ENCODE results near the gene IGF1.

DNA sequence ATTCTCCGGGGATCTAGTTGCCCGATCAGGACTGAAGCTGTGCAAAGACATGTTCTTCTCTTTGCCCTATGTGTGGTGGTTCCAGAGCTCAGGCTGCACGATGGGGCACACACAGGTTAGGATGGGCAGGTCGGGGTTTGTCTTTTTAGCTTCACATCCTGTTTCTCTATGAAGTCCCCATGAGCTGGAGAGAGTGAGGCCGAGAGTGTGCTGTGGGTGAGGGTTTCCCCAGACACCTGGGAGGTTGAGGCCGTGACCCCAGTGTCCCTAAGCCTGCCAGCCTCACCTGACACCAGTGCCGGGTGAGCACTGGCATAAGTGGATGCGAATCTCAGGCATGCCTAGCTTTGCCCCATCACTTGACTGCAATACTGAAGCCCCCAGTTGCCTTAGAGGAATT, 32.9 kb upstream of the IGF1 start:
- TF ChIP-seq CTCF (conservative IDR thresholded peaks at IDR 0.05 in 1 of 2, IDR thresholded peaks at IDR 0.05 in 1 of 2; ENCODE audit: extremely low read depth in 1 of 2, insufficient read depth in 1 of 2, low read depth in 1 of 2, low read length in 2 of 2): no peak
- TF ChIP-seq EZH2 (IDR thresholded peaks at IDR 0.05; ENCODE audit: borderline replicate concordance, low read length): no peak

Measured in mammary epithelial cell (primary cell).